Measurements from ENCODE around the gene ARHGAP22. TPM values are rescaled to one million over a fixed set of nuclear protein-coding genes. Genes with fewer than 3 reads are reported as not detected.

The ARHGAP22 gene
- total RNA-seq, 1 donor from 2014 or later = 64.5 TPM

DNA sequence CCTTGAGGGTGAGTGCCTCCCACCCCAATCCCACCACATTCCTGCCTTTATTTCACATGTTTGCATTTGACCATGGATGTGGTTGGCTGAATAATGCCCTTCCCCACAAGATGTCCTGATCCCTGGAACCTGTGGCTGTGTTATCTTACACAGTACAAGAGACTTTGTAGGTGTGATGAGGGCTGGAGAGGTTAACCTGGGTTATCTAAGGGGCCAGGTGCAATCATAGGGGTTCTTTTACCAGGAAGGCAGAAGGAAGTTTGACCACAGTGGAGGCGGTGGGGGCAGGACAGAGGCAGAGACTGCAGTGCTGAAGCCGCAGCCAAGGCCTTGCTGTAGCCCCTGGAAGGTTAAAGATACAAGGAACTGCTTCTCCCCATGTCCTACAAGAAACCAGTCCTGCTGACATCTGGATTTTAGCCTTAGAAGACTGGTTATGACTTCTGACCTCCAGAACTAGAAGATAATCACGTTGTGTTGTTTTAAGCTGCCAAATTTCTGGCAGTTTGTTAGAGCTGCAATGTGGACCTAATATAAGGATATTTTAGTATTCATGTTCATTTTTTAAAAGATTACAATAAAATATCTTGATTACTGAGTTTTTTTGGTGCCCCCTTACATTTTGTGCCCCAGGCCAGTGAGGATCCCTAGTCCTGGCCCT is 136.6 kb downstream of the ARHGAP22 start:
- no peak for DNase-seq (ENCODE audit: extremely low read depth, low read depth, low spot score)

DNA sequence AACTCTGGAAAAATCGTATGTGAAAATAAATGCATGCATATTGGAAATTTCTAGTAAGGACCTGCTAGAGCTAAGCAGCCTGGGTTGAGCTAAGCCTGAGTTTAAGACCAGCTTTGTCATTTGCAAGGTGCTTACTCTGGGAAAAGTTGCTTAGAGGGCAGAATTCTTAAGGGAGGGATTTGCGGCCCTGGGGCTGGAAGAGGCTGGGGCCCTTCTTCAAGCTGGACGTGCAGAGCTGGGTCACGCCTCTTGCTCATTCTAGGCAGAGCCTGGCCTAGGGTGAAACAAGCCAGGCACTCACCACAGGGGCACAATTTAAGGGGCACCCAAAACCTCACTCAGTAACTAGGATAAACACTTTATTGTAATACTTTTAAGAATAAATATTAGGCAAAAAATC is 137.2 kb downstream of the ARHGAP22 start:
- DNase-seq (ENCODE audit: extremely low read depth, low read depth, low spot score) = no peak

DNA sequence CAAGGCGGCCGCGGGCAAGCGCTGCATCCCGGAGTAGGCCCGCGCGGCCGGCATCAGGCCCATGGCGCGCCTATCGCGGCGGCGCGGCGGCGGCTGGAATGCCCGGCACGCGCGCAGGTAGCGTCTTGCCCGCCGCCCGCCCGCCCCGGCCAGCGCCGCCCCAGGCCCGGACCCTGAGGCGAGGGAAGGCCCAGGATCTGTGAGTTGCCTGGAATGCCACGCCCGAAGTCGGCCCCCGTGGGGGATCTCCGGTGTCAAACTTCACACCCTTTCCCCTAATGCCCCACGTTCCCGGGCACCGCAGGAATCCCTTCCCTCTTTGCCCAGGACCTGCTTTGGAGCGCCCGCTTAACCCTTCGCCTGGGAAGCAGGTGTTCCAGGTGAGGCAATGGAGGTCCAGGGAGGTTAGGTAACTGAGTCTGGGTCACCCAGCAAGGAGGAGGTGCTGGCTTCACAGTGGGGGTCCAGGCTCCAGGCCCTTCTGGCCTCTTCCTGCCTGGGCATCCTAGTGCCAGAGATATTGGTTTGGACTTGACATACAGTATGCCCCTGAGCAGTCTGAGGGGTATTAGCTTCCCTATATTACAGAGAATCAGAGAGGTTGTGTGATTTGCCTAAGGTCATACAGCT is 138.1 kb downstream of the ARHGAP22 start:
- DNase-seq (ENCODE audit: extremely low read depth, low read depth, low spot score) = no peak

DNA sequence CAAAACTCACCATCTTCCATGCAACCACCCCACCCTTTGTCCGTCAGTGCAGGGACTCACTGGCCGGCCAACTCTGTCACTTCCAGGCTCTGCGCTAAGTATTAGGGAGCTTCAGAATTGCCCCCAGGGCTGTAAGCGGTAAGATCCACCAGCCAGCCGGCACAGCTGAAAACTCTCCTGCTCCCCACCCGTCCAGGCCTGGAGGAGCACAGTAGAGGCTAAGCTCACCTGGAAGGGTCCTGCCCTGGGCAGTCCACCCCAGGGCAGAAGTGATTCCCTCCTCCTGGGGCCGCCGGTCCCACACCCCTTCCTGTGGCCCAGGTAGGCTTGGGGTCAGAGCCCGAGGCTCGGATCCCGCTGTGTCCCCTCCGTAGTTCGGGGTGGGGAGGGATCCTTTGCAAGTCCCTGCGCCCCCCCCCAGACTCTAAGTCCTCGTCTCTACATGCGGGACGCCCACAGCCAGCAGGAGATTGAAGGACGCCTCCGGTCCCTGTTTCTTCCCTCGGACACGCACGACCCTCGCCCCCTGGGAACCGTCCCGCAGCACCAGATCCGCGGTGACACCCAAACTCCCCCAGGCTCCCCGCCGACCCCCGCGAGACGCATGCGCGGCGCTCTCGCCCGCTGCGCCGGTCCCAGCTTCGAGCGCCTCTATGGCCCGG is 138.9 kb downstream of the ARHGAP22 start:
- DNase-seq (ENCODE audit: extremely low read depth, low read depth, low spot score) = no peak

DNA sequence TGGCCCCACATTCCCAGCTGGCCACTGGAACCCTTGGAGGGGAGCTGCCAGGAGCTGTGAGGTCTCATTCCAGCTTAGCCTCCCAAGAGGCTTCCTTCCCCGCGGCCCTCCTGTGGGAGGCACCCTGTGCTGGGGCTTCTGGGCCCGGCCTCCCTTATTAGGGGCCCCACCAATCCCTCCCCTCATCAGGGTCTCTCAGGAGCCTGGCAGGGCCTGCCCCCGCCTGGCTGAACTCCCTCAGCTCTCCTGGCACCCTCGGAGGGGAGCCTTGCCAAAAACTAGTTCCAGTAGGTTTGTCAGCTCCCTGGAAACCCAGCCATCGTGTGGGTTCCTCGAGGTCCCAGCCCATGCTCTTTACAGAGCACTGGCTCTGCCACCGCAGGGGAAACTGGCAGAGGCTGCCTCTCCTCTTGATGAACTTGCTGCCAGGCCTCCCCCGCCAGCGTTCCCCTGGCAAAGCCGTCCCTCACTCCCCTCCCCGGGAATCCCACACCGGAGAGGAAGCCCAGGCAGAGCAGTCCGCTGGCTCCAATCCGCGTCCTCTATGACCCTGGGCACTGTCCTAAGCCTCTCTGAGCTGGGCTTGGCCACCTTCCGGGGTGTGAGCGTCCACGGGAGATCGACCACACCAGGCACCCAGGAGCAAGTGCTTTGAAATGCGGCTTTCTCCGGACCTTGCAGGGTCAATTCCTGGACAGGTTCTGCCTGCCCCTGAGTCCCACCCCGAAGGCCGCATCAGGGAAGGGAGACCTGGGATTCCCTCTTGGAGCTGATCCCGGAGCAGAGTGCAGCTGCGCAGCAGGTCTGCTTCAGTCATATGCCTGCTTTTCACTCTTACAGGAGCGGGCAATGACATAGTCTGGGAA is 139.8 kb downstream of the ARHGAP22 start:
- no peak for DNase-seq (ENCODE audit: extremely low read depth, low read depth, low spot score)

DNA sequence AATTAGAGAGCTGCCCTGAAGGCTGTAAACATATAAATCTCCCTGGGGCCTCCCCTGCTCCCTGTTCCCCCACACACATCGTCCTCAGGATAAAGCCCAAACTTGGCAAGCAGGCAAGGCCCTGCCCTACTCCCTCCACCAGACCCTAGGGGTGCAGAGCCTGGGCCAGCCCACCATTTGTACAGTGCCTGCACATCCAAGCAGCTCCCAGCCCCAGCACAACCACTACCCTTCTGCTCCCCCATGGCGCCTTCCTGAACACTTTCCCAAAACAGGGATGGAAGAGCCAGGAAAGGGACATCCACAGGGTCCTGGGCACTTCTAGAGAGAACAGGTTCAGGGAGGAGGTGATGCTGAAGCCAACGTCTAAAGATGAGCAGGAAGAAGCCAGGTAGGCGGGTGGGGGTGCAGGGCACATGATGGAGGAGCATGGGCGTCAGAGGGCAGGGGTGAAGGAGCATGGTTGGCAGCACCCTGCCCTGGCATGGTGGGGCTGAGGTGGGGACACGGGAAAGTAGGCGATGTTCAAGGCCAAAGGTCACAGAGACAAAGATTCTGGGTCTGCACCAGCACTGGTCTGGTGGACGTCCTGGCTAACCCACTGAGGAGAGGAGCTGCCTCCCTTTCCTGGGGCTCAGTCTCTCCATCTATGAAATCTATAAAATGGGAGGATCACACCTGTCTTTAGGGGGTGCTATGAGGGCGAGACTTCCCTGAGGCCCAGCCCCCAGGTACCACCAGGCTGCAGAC is 140.6 kb downstream of the ARHGAP22 start:
- DNase-seq (ENCODE audit: extremely low read depth, low read depth, low spot score) = no peak

DNA sequence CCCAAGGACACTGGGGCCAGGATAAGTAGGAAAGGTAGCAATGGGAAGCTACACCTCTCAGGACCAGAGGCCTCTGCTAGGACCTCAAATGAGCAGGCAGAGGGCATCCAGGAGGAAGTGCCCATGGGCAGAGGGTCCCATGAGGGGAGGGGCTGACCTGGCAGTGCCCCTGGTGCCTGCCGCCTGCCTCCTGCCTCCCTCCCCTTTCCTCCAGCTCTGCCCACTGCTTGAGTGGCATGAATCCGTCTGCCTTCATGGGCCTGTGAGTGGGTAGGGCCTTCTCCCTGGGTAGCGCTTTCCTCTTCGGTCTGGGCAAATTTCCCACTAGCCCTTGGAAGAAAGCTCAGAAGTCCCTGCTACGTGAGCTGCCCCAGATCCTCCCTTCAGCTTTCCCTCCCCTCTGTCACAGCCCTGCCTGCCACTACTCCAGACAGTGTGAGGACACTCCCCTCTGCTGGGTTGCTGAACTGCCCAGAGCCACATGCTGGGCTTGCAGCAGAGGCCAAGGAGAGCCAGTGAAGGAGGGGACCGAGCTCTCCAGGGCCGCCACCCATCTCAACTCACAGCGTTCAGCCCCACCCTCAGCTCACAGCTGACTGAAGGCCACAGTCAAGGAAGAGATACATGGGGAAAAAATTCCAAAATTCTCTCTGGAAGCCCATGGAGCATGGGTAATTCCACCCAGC is 141.4 kb downstream of the ARHGAP22 start:
- no peak for DNase-seq (ENCODE audit: extremely low read depth, low read depth, low spot score)

DNA sequence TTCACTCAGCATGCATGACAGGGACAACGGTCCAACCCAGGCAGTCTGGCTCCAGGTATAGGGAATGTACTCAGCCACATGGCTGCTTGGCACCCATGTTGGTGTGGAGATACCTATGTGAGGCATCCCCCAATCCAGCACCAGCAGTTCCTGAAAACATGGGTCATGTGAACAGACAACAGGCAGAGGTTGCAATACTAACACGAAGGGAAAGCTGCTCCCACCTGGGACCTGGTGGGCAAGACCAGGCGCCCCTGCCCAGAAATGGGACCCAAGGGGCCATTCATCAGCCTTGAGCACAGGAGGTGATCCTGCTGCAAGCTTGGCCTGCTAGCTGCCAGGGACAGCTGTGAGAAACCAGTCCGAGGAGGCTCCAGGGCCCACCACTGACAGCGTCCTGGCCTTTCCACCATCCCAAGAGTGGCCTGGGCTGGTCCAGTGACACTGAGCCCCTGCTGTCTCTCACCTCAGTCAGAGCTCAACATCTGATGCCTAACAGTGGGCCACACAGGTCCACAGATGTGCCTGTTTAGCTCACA is 142.3 kb downstream of the ARHGAP22 start:
- no peak for DNase-seq (ENCODE audit: extremely low read depth, low read depth, low spot score)

DNA sequence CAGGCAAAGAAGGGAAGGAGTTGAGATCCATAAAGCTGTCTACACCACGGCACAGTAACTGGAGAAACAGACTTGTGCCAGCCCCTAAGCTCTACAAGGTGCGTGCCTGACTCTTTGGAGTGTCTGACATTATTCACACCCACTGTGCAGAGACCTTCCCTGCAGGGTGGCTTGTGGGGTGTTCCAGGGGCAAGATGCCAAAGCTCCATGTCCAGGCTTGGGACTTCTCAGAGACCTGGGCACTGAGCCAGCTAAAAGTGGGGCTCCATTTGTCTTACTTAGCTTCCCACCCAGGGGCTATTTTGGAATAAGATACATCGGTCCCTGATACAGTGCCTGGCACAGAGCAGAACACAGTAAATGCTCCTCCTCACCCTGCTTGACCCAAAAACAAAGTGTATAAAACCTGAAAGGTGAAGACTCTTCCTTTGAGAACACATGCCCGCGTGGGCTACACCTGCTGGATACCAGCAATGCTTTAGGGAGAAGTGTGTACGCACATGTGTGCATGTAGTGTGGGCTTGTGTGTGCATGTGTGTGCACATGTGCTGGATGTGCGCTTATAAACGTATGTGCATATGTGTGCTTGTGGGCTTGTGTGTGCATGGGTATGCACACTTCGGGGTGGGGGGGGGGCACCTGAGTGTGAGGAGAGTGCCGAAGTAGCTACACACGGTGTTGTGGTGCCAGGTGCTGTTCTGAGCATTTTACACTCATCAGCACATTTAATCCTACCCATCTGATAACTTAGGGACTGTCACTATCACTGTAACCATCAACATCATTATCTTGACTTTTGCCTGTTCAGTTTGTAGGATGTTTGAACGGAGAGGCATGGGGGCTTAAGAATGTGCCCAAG is 143.0 kb downstream of the ARHGAP22 start:
- no peak for DNase-seq (ENCODE audit: extremely low read depth, low read depth, low spot score)

DNA sequence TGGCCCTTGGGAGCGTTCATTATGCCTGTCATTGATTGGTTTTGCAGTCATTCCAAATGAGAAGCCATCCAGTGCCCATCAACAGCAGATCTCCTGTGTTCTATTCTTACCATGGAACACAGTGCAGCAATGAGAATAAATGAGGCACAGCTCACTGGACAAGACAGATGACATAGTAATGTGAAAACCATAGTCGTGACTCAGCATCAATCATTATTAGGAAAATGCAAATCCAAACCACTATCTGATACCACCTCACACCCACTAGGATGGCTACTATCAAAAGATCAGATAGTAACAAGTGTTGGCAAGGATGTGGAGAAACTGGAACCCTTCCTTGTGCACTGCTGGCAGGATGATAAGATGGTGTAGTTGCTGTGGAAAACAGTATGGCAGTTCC is 144.7 kb downstream of the ARHGAP22 start:
- DNase-seq (ENCODE audit: extremely low read depth, low read depth, low spot score) = no peak

DNA sequence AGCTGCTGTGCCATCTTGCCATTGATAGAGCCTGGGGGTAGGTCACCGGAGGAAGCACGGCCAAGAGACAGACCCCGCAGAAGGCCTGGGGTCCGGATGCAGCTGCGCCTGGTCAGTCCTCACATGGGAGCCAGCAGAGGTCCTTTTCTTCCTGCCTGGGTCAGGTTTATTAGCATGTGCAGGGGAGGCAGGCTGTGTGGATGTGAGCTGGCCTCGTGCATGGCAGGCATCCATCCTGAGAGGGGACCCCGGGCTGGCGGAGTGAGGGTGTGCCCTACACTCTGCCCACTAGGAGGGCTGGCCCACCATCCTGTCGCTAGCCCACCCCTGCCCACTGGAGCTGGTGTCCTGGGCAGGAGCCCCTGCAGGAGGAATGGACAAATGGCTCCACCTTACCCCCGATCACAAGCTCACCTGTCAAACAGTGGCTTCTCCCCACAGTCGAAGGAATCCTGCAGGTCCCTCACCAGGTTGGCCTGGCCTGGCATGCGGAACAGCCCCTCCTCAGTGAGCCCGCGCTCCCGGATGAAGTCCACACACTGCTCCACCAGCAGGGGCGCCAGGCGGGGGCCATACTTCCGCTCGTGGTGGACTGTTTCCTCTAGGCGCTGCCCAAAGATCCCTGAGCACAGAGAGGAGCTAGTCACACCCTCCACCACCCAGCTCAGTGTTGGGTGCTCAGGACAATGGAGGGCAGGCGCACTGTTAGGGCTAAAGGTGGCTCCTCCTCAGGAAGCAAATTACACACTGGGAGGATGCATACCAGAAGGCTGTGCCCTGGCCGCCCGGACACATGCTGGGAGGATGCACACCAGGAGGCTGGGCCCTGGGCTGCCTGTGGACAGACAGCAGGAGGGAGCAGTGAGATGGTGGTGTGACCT is 145.4 kb downstream of the ARHGAP22 start:
- DNase-seq (ENCODE audit: extremely low read depth, low read depth, low spot score) = no peak

DNA sequence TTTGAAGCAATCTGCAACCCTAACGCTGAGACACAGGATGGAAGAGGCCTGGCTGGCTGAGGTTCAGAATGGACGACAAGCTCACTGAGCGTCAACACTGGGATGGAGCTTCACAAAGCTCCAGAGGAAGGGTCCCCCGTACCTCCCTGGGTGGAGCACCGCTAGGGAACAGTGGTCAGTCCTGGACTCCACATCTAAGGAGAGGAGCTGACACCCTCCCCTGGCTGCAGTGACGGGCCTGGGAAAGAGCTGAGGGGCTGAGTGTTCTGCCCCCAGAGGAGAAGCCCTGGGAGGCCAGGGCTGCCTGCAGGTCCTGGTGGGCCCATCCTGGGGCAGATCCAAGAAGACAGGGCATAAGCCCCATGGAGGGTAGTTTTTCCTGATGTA is 146.2 kb downstream of the ARHGAP22 start:
- no peak for DNase-seq (ENCODE audit: extremely low read depth, low read depth, low spot score)

DNA sequence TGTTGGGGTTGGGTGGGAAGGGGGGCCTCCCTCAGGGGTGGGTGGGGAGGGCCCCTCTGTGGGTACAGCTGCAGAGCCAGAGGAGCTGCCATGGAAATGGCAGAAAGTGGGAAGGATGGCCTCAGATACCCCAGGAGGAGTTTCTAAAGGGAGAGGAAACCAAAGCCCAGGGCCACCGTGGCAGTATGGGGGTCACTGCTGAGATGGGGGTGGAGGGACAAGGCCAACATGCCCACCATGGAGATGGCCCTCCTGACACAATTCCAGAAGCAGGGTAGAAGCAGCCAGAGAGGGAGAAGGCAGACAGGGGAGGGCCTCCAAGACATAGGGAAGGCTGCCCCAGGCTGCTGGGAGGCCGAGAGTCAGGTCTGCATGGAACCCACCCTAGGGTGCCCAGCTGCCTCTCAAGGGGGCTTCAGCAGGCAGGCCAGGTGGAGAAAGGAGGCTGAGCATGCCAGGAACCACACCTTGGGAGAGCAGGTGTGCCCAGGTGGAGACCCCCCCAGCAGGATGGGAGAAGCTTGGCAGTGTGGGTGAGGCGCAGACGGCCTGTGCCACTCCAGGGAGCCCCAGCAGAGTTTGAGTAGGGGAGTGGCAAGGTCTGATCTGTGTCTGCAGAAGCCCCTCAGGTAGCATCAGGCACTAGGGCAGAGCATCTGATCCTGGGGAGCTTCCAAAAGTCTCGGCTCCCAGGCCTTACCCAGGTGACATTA is 146.8 kb downstream of the ARHGAP22 start:
- DNase-seq (ENCODE audit: extremely low read depth, low read depth, low spot score) = no peak

DNA sequence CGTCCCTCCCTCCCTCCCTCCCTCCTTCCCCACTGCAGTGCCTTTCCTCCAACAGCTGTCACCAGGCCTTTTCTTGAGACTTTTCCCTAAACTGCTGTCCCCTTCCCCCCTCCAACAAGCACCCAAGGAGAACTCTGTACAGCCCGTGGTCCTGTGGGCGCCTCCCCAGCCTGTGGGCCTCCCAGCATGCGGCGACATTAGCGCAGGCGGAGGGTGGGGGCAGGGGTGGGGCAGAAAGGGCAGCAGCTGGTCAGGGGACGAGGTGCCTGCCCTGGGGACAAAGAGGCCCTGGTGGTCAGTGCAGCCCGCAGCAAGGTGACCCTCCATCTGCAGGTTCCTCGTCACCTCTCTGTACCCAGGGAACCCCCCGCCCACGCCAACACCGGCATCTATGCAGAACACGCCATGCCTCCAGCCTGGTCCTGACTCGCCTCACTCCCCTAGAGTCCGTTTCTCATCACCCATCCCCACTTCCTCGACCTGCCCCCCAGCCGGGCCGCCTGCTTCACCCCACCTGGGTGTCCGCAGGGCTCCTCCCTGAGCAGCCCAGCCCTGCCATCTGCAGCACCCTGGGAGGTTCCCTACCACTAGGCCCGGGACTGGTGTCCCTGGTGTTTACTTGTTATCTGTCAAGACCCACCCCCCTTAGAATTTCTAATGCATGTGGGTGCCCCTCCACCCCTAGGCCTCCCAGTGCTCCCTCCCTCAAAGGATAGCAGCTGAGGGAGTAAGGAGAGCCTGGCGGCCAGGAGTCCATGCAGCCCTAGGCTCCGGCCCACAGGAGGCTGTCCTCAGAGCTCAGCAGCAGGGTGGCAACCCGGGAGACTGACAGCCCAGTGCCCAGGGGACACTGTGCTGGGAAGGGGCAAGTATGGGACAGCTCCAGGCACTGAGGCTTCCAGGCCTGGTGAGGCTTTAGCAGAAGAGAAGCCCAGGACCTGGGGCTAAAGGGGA is 147.8 kb downstream of the ARHGAP22 start:
- no peak for DNase-seq (ENCODE audit: extremely low read depth, low read depth, low spot score)

DNA sequence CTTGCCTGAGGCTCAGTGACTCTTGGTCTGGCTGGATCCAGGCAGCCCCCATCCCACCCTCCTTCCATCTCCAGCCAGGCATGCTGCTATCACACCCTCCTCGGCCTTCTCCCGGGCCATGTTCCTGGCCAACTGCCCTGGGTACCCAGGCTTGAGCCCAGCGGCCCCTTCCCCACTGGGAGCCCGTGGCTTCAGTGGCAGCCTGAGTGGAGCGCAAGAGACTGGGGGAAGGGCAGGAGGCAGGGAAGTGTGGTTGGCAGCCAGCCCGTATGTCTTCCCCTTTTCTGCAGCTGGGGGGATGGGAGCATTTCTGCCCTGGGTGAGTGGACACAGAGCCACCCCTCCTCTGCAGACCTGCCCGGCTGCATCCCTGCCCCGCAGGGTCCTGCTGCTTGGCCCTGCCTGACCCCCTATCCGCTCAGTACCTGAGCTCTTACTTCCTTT is 148.5 kb downstream of the ARHGAP22 start:
- no peak for DNase-seq (ENCODE audit: extremely low read depth, low read depth, low spot score)
